ENCODE measurements around the gene SLC27A4. TPM values are rescaled to one million over a fixed set of nuclear protein-coding genes. Genes with fewer than 3 reads are reported as not detected.

Gene SLC27A4
- total and polyA plus RNA-seq, 4 donors: 6.8 to 29.7 (median 24.2) TPM

- Histone ChIP-seq H3K36me3 (ENCODE audit: control insufficient read depth in 4 of 4, insufficient read depth in 4 of 4, low read length in 4 of 4) (no peaks in the 10 kb centered on the region), H3K27me3 (ENCODE audit: control insufficient read depth in 3 of 3, insufficient read depth in 3 of 3, low read length in 2 of 3) (no peaks in the 10 kb centered on the region), H3K9ac (ENCODE audit: insufficient read depth in 1 of 2, low read length in 2 of 2) (no peak overlapping the region), H3K9me3 (ENCODE audit: control insufficient read depth in 4 of 4, insufficient read depth in 3 of 4, low read length in 3 of 4) (no peaks in the 10 kb centered on the region), H3K27ac (ENCODE audit: low read depth in 1 of 2, low read length in 1 of 2) (no peak overlapping the region), H3K4me1 (ENCODE audit: control insufficient read depth in 5 of 5, insufficient read depth in 5 of 5, low read length in 5 of 5) (peaks cover 0 to 5% (median 0%) of the 10 kb centered on the region in 5 donors), H3K4me3 (no peak overlapping the region)
- no peak for ATAC-seq (ENCODE audit: insufficient read depth, low FRiP score)
- DNase-seq: no peak
- 88 to 89% methylated on average over 4 of the region's 4 CpGs for WGBS, 2 donors
- no peak for TF ChIP-seq CTCF (IDR thresholded peaks at IDR 0.05; ENCODE audit: control extremely low read depth, extremely low read depth)
Observed at GRCh38 chr9:128294142-128294541, 46.2 kb upstream of the SLC27A4 start.

- DNase-seq: no peak
- 85 to 88% methylated on average over 14 to 16 of the region's 16 CpGs for whole genome bisulfite sequencing, 2 donors
- Histone ChIP-seq H3K9ac (ENCODE audit: insufficient read depth in 1 of 2, low read length in 2 of 2) (no peak overlapping the region), H3K9me3 (ENCODE audit: control insufficient read depth in 4 of 4, insufficient read depth in 3 of 4, low read length in 3 of 4) (no peaks in the 10 kb centered on the region), H3K36me3 (ENCODE audit: control insufficient read depth in 4 of 4, insufficient read depth in 4 of 4, low read length in 4 of 4) (no peaks in the 10 kb centered on the region), H3K27me3 (ENCODE audit: control insufficient read depth in 3 of 3, insufficient read depth in 3 of 3, low read length in 2 of 3) (no peaks in the 10 kb centered on the region), H3K27ac (ENCODE audit: low read depth in 1 of 2, low read length in 1 of 2) (no peak overlapping the region), H3K4me3 (no peak overlapping the region), H3K4me1 (ENCODE audit: control insufficient read depth in 5 of 5, insufficient read depth in 5 of 5, low read length in 5 of 5) (peaks cover 0 to 5% (median 0%) of the 10 kb centered on the region in 5 donors)
- TF ChIP-seq CTCF (IDR thresholded peaks at IDR 0.05; ENCODE audit: control extremely low read depth, extremely low read depth): no peak
- no peak for ATAC-seq (ENCODE audit: insufficient read depth, low FRiP score)
Observed at GRCh38 chr9:128296340-128297220, 43.7 kb upstream of the SLC27A4 start.

GRCh38 chr9:128297221-128297773 lies 43.0 kb upstream of the SLC27A4 start:
- ATAC-seq (ENCODE audit: insufficient read depth, low FRiP score): no peak
- DNase-seq: no peak
- Histone ChIP-seq H3K9ac (ENCODE audit: insufficient read depth in 1 of 2, low read length in 2 of 2) (no peak overlapping the region), H3K9me3 (ENCODE audit: control insufficient read depth in 4 of 4, insufficient read depth in 3 of 4, low read length in 3 of 4) (no peaks in the 10 kb centered on the region), H3K27ac (ENCODE audit: low read depth in 1 of 2, low read length in 1 of 2) (no peak overlapping the region), H3K4me1 (ENCODE audit: control insufficient read depth in 5 of 5, insufficient read depth in 5 of 5, low read length in 5 of 5) (peaks cover 0 to 5% (median 0%) of the 10 kb centered on the region in 5 donors), H3K27me3 (ENCODE audit: control insufficient read depth in 3 of 3, insufficient read depth in 3 of 3, low read length in 2 of 3) (no peaks in the 10 kb centered on the region), H3K36me3 (ENCODE audit: control insufficient read depth in 4 of 4, insufficient read depth in 4 of 4, low read length in 4 of 4) (no peaks in the 10 kb centered on the region), H3K4me3 (no peak overlapping the region)
- 90 to 96% methylated on average over 2 of the region's 2 CpGs for WGBS, 2 donors
- no peak for TF ChIP-seq CTCF (IDR thresholded peaks at IDR 0.05; ENCODE audit: control extremely low read depth, extremely low read depth)

Data from lung (tissue), 12 donors.